Suprapubic skin (tissue), 4 donors: ENCODE measurements around the gene SCOC.

Source experiments
- CTCF ChIP-seq, 2 donors: fragments of 200-600 bp in 1 of 2; fragments of 450-650 bp in 1 of 2; sonication (generic) in 1 of 2; IDR thresholded peaks; one replicate each; pipeline ENCODE4 v1.5.1; 2016 to 2019; ENCODE audit warnings: antibody characterized with exemption in 2 of 2, mild to moderate bottlenecking in 1 of 2, moderate library complexity in 1 of 2
- EP300 ChIP-seq: sonication (generic); formaldehyde crosslinking; IDR thresholded peaks from one replicate; pipeline ENCODE4 v1.6.1; 2017; ENCODE audit warnings: antibody characterized with exemption
- POLR2A ChIP-seq, 2 donors: fragments of 450-650 bp; IDR thresholded peaks; one replicate each; pipeline ENCODE4 v1.6.1; 2017; ENCODE audit warnings: antibody characterized with exemption in 2 of 2, mild to moderate bottlenecking in 2 of 2, moderate library complexity in 2 of 2
- POLR2AphosphoS5 ChIP-seq, 3 donors: sonication (generic); formaldehyde crosslinking; IDR thresholded peaks; one replicate each; pipeline ENCODE4 v1.6.1; 2017; ENCODE audit warnings: antibody characterized with exemption in 3 of 3

- TF ChIP-seq CTCF (IDR thresholded peaks at IDR 0.05) (no peak), POLR2AphosphoS5 (IDR thresholded peaks at IDR 0.05) (no peak), POLR2A (IDR thresholded peaks at IDR 0.05) (no peak), EP300 (no peak)
Observed at GRCh38 chr4:140363558-140363957, 9.9 kb upstream of the SCOC start.
